Mesenchymal stem cell (in vitro differentiated cells and primary cell): ENCODE measurements around the gene MED12L.

Experiments
- DNase-seq: peaks from one replicate; pipeline ENCODE4 v3.0.0-alpha.2; 2013
- H2AFZ ChIP-seq: one replicate; pipeline ENCODE4 v1.6.1; 2013; ENCODE audit warnings: low read depth, mild to moderate bottlenecking, control low read depth, inconsistent platforms, low read length, moderate library complexity
- H2AK5ac ChIP-seq: 2 replicates; pipeline ENCODE4 v1.6.1; 2013; ENCODE audit warnings: low read length, moderate library complexity, mild to moderate bottlenecking, inconsistent platforms; ENCODE audit not compliant: severe bottlenecking
- H2BK120ac ChIP-seq: one replicate; pipeline ENCODE4 v1.6.1; 2013; ENCODE audit warnings: low read depth, mild to moderate bottlenecking, inconsistent platforms, low read length, moderate library complexity
- H2BK12ac ChIP-seq, 2 experiments: one replicate each; pipeline ENCODE4 v1.6.1; 2013; ENCODE audit warnings: inconsistent platforms in 2 of 2, low read length in 2 of 2, mild to moderate bottlenecking in 2 of 2, moderate library complexity in 2 of 2, control low read depth in 1 of 2
- H2BK15ac ChIP-seq: one replicate; pipeline ENCODE4 v1.6.1; 2013; ENCODE audit warnings: mild to moderate bottlenecking, low read depth, inconsistent platforms; ENCODE audit not compliant: poor library complexity, severe bottlenecking
- H2BK5ac ChIP-seq: 2 replicates; pipeline ENCODE4 v1.6.1; 2013; ENCODE audit warnings: low read depth, mild to moderate bottlenecking, low read length, control low read depth, inconsistent platforms; ENCODE audit not compliant: poor library complexity, severe bottlenecking
- H3K14ac ChIP-seq, 2 experiments: one replicate each; pipeline ENCODE4 v1.6.1; 2013; ENCODE audit warnings: inconsistent platforms in 2 of 2, low read length in 2 of 2, control low read depth in 1 of 2, mild to moderate bottlenecking in 1 of 2, moderate library complexity in 1 of 2
- H3K18ac ChIP-seq, 2 experiments: one replicate each; pipeline ENCODE4 v1.6.1; 2013; ENCODE audit warnings: inconsistent platforms in 2 of 2, low read length in 2 of 2, control low read depth in 1 of 2, low read depth in 1 of 2, mild to moderate bottlenecking in 1 of 2
- H3K23ac ChIP-seq, 2 experiments: one replicate each; pipeline ENCODE4 v1.6.1; 2013; ENCODE audit warnings: inconsistent platforms in 2 of 2, low read length in 2 of 2, mild to moderate bottlenecking in 2 of 2, moderate library complexity in 2 of 2, control low read depth in 1 of 2
- H3K27ac ChIP-seq: 2 replicates; pipeline ENCODE4 v1.5.1; 2013; ENCODE audit warnings: mild to moderate bottlenecking, moderate library complexity, low read length, control low read depth, inconsistent platforms; ENCODE audit not compliant: poor library complexity, severe bottlenecking
- H3K27me3 ChIP-seq, 2 experiments: 2 replicates each; pipeline versions ENCODE4 v1.6.1 to v1.7.0; 2013; ENCODE audit warnings: low read length in 2 of 2, mild to moderate bottlenecking in 2 of 2, moderate library complexity in 2 of 2, control low read depth in 1 of 2, inconsistent platforms in 1 of 2; ENCODE audit not compliant: control insufficient read depth in 1 of 2, insufficient read depth in 1 of 2
- H3K36me3 ChIP-seq, 2 experiments: 2 replicates each; pipeline versions ENCODE4 v1.6.1 to v1.7.0; 2013; ENCODE audit warnings: low read length in 2 of 2, control low read depth in 1 of 2, inconsistent platforms in 1 of 2, low read depth in 1 of 2, mild to moderate bottlenecking in 1 of 2; ENCODE audit not compliant: insufficient read depth in 2 of 2, control insufficient read depth in 1 of 2
- H3K4ac ChIP-seq, 2 experiments: one replicate each; pipeline ENCODE4 v1.6.1; 2013; ENCODE audit warnings: inconsistent platforms in 2 of 2, low read length in 2 of 2, mild to moderate bottlenecking in 2 of 2, moderate library complexity in 2 of 2, control low read depth in 1 of 2, low read depth in 1 of 2
- H3K4me1 ChIP-seq: 2 replicates; pipeline ENCODE4 v1.6.1; 2013; ENCODE audit warnings: low read depth, low read length, control low read depth; ENCODE audit not compliant: control insufficient read depth, insufficient read depth
- H3K4me2 ChIP-seq: 2 replicates; pipeline ENCODE4 v1.6.1; 2013; ENCODE audit warnings: low read length, mild to moderate bottlenecking, inconsistent platforms; ENCODE audit not compliant: poor library complexity, severe bottlenecking
- H3K4me3 ChIP-seq, 2 experiments: 2 replicates each; pipeline versions ENCODE4 v1.5.1 to v1.7.0; 2013; ENCODE audit warnings: low read length in 2 of 2, mild to moderate bottlenecking in 2 of 2, control low read depth in 1 of 2, low read depth in 1 of 2; ENCODE audit not compliant: insufficient read depth in 1 of 2
- H3K79me1 ChIP-seq: replicated peaks from 2 replicates; pipeline ENCODE4 v1.6.1; 2013; ENCODE audit warnings: mild to moderate bottlenecking, control low read depth, low read length, inconsistent platforms; ENCODE audit not compliant: poor library complexity, severe bottlenecking
- H3K9ac ChIP-seq: 2 replicates; pipeline ENCODE4 v1.7.0; 2013; ENCODE audit warnings: mild to moderate bottlenecking, low read length, moderate library complexity
- H3K9me3 ChIP-seq: 2 replicates; pipeline ENCODE4 v1.7.0; 2013; ENCODE audit warnings: mild to moderate bottlenecking, low read length; ENCODE audit not compliant: control insufficient read depth
- H4K8ac ChIP-seq: one replicate; pipeline ENCODE4 v1.6.1; 2013; ENCODE audit warnings: inconsistent platforms, mild to moderate bottlenecking, low read length, moderate library complexity
- H4K91ac ChIP-seq: one replicate; pipeline ENCODE4 v1.6.1; 2013; ENCODE audit warnings: mild to moderate bottlenecking, low read length, inconsistent platforms
- WGBS: methylation state at CpG from one replicate; pipeline ENCODE4 v1.1.7; 2013; ENCODE audit warnings: mixed read lengths; 5-methylcytosine and 5-hydroxymethylcytosine counted together

MED12L gene

DNA sequence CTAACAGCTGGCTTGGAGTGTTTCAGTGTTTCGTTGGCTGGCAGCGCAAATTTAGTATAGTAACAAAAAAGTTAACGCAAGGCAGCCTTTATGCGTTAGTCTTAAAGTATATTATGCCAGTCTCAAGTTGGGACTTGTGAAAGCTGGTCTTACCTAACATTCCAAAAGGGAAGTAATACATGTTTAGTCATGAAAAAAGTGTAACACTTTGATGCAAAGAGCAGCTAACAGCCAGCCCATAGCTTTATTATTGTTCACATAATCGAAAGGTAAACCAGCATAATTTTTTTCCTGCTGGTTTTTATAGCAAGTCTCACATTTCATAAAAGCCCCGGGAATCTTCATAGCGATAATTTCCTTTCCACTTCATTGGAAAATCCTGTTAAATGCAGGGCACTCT, 233.5 kb downstream of the MED12L start:
- Histone ChIP-seq H2AFZ (no peak overlapping the region), H2BK15ac (no peak overlapping the region), H3K4ac (no peak overlapping the region), H3K14ac (no peak overlapping the region), H3K27me3 (no peaks in the 10 kb centered on the region), H3K18ac (no peak overlapping the region), H3K79me1 (no peaks in the 10 kb centered on the region), H3K36me3 (no peaks in the 10 kb centered on the region), H2BK120ac (no peak overlapping the region), H4K8ac (no peak overlapping the region), H3K27ac (no peak overlapping the region), H2BK12ac (no peak overlapping the region), H3K23ac (no peak overlapping the region), H3K9ac (no peak overlapping the region), H2BK5ac (no peak overlapping the region), H2AK5ac (peak overlapping the region; percentile 94), H4K91ac (no peak overlapping the region), H3K4me1 (no peaks in the 10 kb centered on the region), H3K4me2 (no peak overlapping the region), H3K4me3 (no peak overlapping the region), H3K9me3 (no peaks in the 10 kb centered on the region)
- DNase-seq: no peak
- WGBS: 100% methylated on average over 7 of the region's 7 CpGs

DNA sequence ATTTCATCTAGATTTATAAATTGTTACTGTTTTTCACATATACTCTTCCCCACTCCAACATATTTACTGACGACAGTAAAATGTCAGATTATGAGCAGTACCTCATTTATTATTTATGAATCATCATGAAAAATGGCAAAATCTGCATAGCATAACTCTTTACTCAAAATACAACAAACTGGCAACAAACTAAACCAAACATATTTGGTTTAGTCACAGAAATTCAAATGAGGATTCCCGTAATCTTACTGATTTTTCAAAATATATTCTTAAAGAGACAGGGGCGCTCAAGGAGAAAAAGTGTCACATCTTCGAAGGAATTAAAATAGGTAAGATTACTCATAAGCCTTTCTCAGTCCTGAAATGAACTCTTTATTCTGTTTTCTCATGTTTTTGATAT, 234.2 kb downstream of the MED12L start:
- no peak overlapping the region for H3K4ac ChIP-seq
- no peak overlapping the region for H2AK5ac ChIP-seq
- H3K4me1 ChIP-seq: no peaks in the 10 kb centered on the region
- H2BK15ac ChIP-seq: no peak overlapping the region
- no peaks in the 10 kb centered on the region for H3K27me3 ChIP-seq
- no peak overlapping the region for H4K8ac ChIP-seq
- H3K79me1 ChIP-seq: no peaks in the 10 kb centered on the region
- no peak overlapping the region for H4K91ac ChIP-seq
- H3K4me3 ChIP-seq: no peak overlapping the region
- H3K14ac ChIP-seq: no peak overlapping the region
- no peak overlapping the region for H2BK5ac ChIP-seq
- DNase-seq: no peak
- no peak overlapping the region for H2BK120ac ChIP-seq
- H3K9me3 ChIP-seq: no peaks in the 10 kb centered on the region
- no peak overlapping the region for H3K18ac ChIP-seq
- no peak overlapping the region for H2BK12ac ChIP-seq
- no peak overlapping the region for H2AFZ ChIP-seq
- H3K36me3 ChIP-seq: no peaks in the 10 kb centered on the region
- no peak overlapping the region for H3K4me2 ChIP-seq
- H3K27ac ChIP-seq: no peak overlapping the region
- no peak overlapping the region for H3K23ac ChIP-seq
- H3K9ac ChIP-seq: no peak overlapping the region
- 90% methylated on average over 4 of the region's 4 CpGs for WGBS

DNA sequence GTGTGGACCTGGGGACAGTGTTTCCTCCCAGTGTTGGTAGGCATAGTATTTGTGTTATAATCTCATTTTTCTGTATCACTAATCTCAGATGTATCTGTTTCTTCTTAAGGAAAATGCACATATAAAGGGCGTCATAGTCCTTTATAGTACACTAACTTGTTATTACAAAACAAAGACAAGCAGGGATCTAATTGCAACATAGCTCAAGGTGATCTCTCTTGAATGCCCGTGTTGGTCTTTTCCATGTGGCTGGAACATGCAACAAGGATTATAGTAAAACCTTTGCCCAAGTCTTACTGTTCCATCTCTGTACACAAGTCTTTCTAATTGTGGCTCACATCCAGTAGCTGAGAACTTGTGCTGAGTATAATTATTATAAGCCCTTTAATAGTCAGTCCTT, 234.7 kb downstream of the MED12L start:
- H3K4me2 ChIP-seq: no peak overlapping the region
- no peak overlapping the region for H2BK15ac ChIP-seq
- H3K14ac ChIP-seq: no peak overlapping the region
- no peak overlapping the region for H4K8ac ChIP-seq
- H3K36me3 ChIP-seq: no peaks in the 10 kb centered on the region
- no peaks in the 10 kb centered on the region for H3K9me3 ChIP-seq
- H3K27ac ChIP-seq: no peak overlapping the region
- H4K91ac ChIP-seq: no peak overlapping the region
- H3K9ac ChIP-seq: no peak overlapping the region
- no peak overlapping the region for H2BK120ac ChIP-seq
- no peaks in the 10 kb centered on the region for H3K27me3 ChIP-seq
- no peak overlapping the region for H3K4me3 ChIP-seq
- no peak overlapping the region for H2AFZ ChIP-seq
- H3K79me1 ChIP-seq: no peaks in the 10 kb centered on the region
- H3K23ac ChIP-seq: no peak overlapping the region
- no peak overlapping the region for H2AK5ac ChIP-seq
- WGBS: 100% methylated on average over 2 of the region's 2 CpGs
- no peak overlapping the region for H2BK5ac ChIP-seq
- no peak for DNase-seq
- no peak overlapping the region for H2BK12ac ChIP-seq
- no peak overlapping the region for H3K18ac ChIP-seq
- H3K4me1 ChIP-seq: no peaks in the 10 kb centered on the region
- H3K4ac ChIP-seq: no peak overlapping the region

DNA sequence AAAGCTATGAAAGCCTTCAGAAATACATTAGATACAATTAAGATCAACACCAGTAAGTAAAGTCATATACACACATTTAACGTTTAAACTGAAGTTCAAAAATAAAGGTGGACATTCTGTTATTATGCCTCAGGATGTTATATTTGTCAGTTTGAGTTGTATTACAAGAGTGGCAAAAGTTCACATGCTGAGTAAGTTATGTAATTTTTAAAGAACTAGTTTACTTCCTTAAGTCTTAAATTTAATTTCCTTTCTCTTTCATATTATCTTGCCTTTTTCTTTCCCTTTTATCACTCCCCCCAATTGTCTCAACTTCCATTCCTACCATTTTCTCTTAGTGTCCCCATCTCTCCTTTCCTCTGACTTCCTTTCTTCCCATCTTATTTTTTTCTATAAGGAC, 236.1 kb downstream of the MED12L start:
- H3K36me3 ChIP-seq: no peaks in the 10 kb centered on the region
- H3K4me2 ChIP-seq: no peak overlapping the region
- no peak overlapping the region for H2BK120ac ChIP-seq
- no peak overlapping the region for H2AFZ ChIP-seq
- H3K9me3 ChIP-seq: no peaks in the 10 kb centered on the region
- H3K18ac ChIP-seq: no peak overlapping the region
- no peaks in the 10 kb centered on the region for H3K27me3 ChIP-seq
- no peak overlapping the region for H2AK5ac ChIP-seq
- no peaks in the 10 kb centered on the region for H3K79me1 ChIP-seq
- DNase-seq: no peak
- no peak overlapping the region for H3K14ac ChIP-seq
- H2BK12ac ChIP-seq: no peak overlapping the region
- H3K27ac ChIP-seq: no peak overlapping the region
- no peak overlapping the region for H3K9ac ChIP-seq
- no peak overlapping the region for H2BK15ac ChIP-seq
- no peak overlapping the region for H2BK5ac ChIP-seq
- no peak overlapping the region for H4K91ac ChIP-seq
- no peaks in the 10 kb centered on the region for H3K4me1 ChIP-seq
- H3K4ac ChIP-seq: no peak overlapping the region
- no peak overlapping the region for H4K8ac ChIP-seq
- no peak overlapping the region for H3K4me3 ChIP-seq
- 88% methylated on average over 1 of the region's 1 CpG for WGBS
- H3K23ac ChIP-seq: no peak overlapping the region
